ENCODE data around the gene STX2.
"Not testable (repeated sequence)": the region's sequence is repeated elsewhere in the genome, so short reads cannot be mapped to it uniquely, and the experiment has no call there.

STX2 gene

DNA sequence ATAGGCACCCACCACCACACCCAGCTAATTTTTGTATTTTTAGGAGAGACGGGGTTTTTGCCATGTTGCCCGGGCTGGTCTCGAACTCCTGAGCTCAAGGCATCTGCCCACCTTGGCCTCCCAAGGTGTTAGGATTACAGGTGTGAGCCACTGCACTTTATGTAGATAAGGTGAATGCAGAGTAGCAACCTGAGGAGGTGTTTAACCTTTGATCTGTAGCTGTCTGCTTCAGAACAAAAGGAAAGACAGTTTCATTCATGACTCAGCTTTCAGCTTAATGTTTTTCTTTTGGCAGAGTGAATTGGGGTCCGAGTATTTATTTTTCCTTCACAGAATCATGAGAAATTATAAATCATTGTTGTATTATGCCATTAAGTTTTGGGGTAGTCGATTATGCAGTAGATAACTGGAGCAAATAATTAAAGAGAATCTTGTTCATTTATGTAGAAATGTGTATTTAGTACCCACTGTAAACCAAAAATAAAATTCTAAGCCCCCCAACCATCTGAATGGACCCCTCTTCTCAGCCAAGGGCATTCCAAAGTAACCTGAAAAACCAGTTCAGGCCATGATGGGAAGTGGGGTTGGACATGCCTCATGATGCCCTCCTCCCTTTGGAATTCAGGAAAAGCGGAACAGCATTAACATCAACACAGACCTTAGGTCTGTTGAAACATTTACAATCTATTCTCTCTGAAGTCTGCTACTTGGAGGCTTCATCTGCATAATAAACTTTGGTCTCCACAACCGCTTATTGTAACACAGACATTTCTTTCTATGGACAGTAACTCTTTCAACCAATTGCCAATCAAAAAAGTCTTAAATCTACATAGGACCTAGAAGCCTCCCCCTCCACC lies 10.7 kb upstream of the STX2 start:
- TF ChIP-seq CTCF (conservative IDR thresholded peaks at IDR 0.05): no peak
- H3K27ac ChIP-seq: no peak overlapping the region

- H3K27ac ChIP-seq: not testable (repeated sequence)
Measured at GRCh38 chr12:130848785-130849305, 9.8 kb upstream of the STX2 start.

DNA sequence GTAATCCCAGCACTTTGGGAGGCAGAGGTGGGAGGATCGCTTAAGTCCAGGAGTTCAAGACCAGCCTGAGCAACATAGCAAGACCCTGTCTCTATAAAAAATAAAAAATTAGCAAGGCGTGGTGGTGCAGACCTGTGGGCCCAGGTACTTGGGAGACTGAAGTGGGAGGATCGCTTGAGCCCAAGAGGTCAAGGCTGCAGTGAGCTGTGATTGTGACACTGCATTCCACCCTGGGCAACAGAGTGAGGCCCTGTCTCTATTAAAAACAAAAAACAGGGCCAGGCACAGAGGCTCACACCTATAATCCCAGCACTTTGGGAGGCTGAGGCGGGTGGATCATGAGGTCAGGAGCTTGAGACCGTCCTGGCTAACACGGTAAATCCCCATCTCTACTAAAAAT lies 9.1 kb upstream of the STX2 start:
- H3K27ac ChIP-seq: not testable (repeated sequence)

GRCh38 chr12:130847112-130847511 lies 8.1 kb upstream of the STX2 start:
- H3K27ac ChIP-seq: no peak overlapping the region
- no peak for TF ChIP-seq CTCF (conservative IDR thresholded peaks at IDR 0.05)

DNA sequence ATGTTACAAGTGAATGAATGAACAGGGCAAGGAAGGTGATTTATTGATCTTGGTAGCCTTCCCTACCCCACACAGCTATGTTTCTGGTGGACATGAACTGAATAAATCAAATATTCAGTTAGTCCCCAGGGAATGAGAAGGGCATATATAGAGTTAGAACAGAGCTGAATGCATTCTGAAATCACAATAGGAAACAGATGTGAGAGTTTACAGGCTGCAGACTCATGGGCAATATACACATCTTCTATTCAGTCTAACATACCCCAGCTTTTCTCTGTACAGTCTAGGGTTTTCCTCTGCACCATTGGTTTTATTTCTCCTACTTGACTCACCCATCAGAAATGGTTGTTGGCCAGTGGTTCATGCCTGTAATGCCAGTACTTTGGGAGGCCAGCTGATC lies 7.3 kb upstream of the STX2 start:
- H3K27ac ChIP-seq: no peak overlapping the region
- TF ChIP-seq CTCF (conservative IDR thresholded peaks at IDR 0.05): no peak

- no peak for TF ChIP-seq CTCF (conservative IDR thresholded peaks at IDR 0.05)
- H3K27ac ChIP-seq: peak overlapping the region; percentile 87
Measured at GRCh38 chr12:130839770-130840404, 837 bp upstream of the STX2 start.

DNA sequence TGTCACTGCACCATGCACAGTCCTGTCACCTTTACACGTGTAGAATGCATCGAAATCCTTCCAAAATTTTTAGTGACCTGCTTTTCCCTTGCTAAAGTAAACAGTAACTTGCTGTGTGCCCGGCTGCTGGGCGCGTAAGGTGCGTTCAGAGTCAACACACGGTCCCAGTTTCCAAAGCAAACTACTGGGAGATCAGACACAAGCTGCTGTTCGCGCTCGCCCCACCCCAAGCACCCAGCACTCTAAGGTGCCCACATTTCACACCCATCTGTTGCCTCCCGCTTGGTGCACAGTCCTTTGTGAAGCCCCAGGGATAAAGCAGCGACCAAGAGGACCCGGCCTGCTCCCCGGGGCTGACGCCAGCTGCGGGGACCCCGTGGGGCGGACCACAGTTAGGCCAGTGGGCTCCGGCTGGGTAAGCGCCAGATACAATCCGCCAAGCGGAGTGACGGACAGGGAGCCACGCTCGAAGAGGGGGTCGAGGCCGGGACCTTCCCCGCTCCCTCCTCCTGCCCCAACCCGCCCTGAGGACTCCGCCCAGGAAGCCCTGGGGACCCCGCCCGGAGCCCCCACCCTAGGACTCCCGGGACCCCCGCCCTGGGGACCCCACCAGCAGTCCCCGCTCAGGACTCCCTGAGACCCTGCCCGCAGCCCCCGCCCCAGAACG lies 633 bp downstream of the STX2 start:
- peak overlapping the region; percentile 87 for H3K27ac ChIP-seq
- TF ChIP-seq CTCF (conservative IDR thresholded peaks at IDR 0.05): no peak

GRCh38 chr12:130835436-130835835 lies 3.6 kb downstream of the STX2 start:
- no peak for TF ChIP-seq CTCF (conservative IDR thresholded peaks at IDR 0.05)
- no peak overlapping the region for H3K27ac ChIP-seq

Measured in VCaP (cell line).